Stomach smooth muscle (tissue), 2 donors: ENCODE results near the gene SHC3.

Experiments used
- H3K27ac ChIP-seq: one replicate; pipeline ENCODE4 v1.7.0; 2013; ENCODE audit warnings: mild to moderate bottlenecking, low read length, inconsistent platforms
- H3K27me3 ChIP-seq, 2 donors: one replicate each; pipeline ENCODE4 v1.7.0; 2013; ENCODE audit warnings: low read length in 2 of 2; ENCODE audit not compliant: insufficient read depth in 2 of 2, control insufficient read depth in 1 of 2
- H3K36me3 ChIP-seq, 2 donors: one replicate each; pipeline ENCODE4 v1.7.0; 2013; ENCODE audit warnings: low read length in 2 of 2; ENCODE audit not compliant: control insufficient read depth in 2 of 2, insufficient read depth in 2 of 2
- H3K4me1 ChIP-seq: one replicate; pipeline ENCODE4 v1.7.0; 2013; ENCODE audit warnings: low read length; ENCODE audit not compliant: control insufficient read depth, insufficient read depth
- H3K4me3 ChIP-seq, 2 donors: one replicate each; pipeline ENCODE4 v1.7.0; 2013; ENCODE audit warnings: low read length in 2 of 2
- H3K9ac ChIP-seq, 2 donors: one replicate each; pipeline ENCODE4 v1.7.0; 2013; ENCODE audit warnings: low read length in 2 of 2, mild to moderate bottlenecking in 1 of 2
- H3K9me3 ChIP-seq, 2 donors: one replicate each; pipeline ENCODE4 v1.7.0; 2013; ENCODE audit warnings: low read length in 2 of 2; ENCODE audit not compliant: control insufficient read depth in 2 of 2
- donor health status: healthy.
- donor health status: Pancreatic carcinoma.

The SHC3 gene

GRCh38 chr9:88993871-88994460, 184.7 kb downstream of the SHC3 start:
- Histone ChIP-seq H3K4me1 (peaks cover 69% of the 10 kb centered on the region), H3K27ac (peak overlapping the region; percentile 67), H3K9me3 (no peaks in the 10 kb centered on the region), H3K27me3 (no peaks in the 10 kb centered on the region), H3K36me3 (peaks cover 0 to 4% of the 10 kb centered on the region in 2 donors), H3K4me3 (peak overlapping the region; percentile 91 to 98), H3K9ac (peak overlapping the region; percentile 2 to 78)

- Histone ChIP-seq H3K4me1 (peaks cover 63% of the 10 kb centered on the region), H3K27ac (peak overlapping the region; percentile 67), H3K4me3 (peak overlapping the region; percentile 91 to 98), H3K9me3 (no peaks in the 10 kb centered on the region), H3K9ac (peak overlapping the region; percentile 2 to 78), H3K27me3 (no peaks in the 10 kb centered on the region), H3K36me3 (peaks cover 0 to 4% of the 10 kb centered on the region in 2 donors)
These were observed 185.3 kb downstream of the SHC3 start for GRCh38 chr9:88993327-88993726.

GRCh38 chr9:88992556-88992955, 186.1 kb downstream of the SHC3 start:
- H3K27me3 ChIP-seq, result no peaks in the 10 kb centered on the region
- peak overlapping the region; percentile 71 for H3K27ac ChIP-seq
- H3K9ac ChIP-seq, result peak overlapping the region; percentile 78 to 88
- peaks cover 57% of the 10 kb centered on the region for H3K4me1 ChIP-seq
- H3K36me3 ChIP-seq, result peaks cover 0 to 4% of the 10 kb centered on the region in 2 donors
- H3K4me3 ChIP-seq, result peak overlapping the region; percentile 91 to 98
- no peaks in the 10 kb centered on the region for H3K9me3 ChIP-seq

- Histone ChIP-seq H3K4me1 (peaks cover 45% of the 10 kb centered on the region), H3K9ac (peak within 1 kb of the TSS; percentile 78 to 88), H3K27ac (peak within 1 kb of the TSS; percentile 71), H3K4me3 (peak within 1 kb of the TSS; percentile 91 to 98), H3K27me3 (no peaks in the 10 kb centered on the region), H3K36me3 (peaks cover 0 to 3% of the 10 kb centered on the region in 2 donors), H3K9me3 (no peaks in the 10 kb centered on the region)
These were observed 187.3 kb downstream of the SHC3 start, which contains the start of gene S1PR3 for GRCh38 chr9:88991066-88992034. TSS of gene S1PR3 (plus strand) at chr9:88991468. CDS start at chr9:89001201, 9,733 bp downstream.

GRCh38 chr9:88990729-88991065, 187.9 kb downstream of the SHC3 start:
- H3K36me3 ChIP-seq, result no peaks in the 10 kb centered on the region
- no peaks in the 10 kb centered on the region for H3K9me3 ChIP-seq
- peak overlapping the region; percentile 67 for H3K27ac ChIP-seq
- H3K4me1 ChIP-seq, result peaks cover 38% of the 10 kb centered on the region
- H3K4me3 ChIP-seq, result peak overlapping the region; percentile 71 to 91
- peak overlapping the region; percentile 47 to 70 for H3K9ac ChIP-seq
- no peaks in the 10 kb centered on the region for H3K27me3 ChIP-seq

- peak overlapping the region; percentile 71 to 91 for H3K4me3 ChIP-seq
- peaks cover 33% of the 10 kb centered on the region for H3K4me1 ChIP-seq
- H3K9ac ChIP-seq, result peak overlapping the region in 1 of 2 donors; percentile 27
- H3K9me3 ChIP-seq, result no peaks in the 10 kb centered on the region
- no peaks in the 10 kb centered on the region for H3K36me3 ChIP-seq
- no peaks in the 10 kb centered on the region for H3K27me3 ChIP-seq
- peak overlapping the region; percentile 67 for H3K27ac ChIP-seq
These were observed 188.4 kb downstream of the SHC3 start for GRCh38 chr9:88990041-88990728.

- Histone ChIP-seq H3K27ac (peak overlapping the region; percentile 67), H3K9me3 (no peaks in the 10 kb centered on the region), H3K4me1 (peaks cover 26% of the 10 kb centered on the region), H3K9ac (peak overlapping the region in 1 of 2 donors; percentile 27), H3K4me3 (no peak overlapping the region), H3K27me3 (no peaks in the 10 kb centered on the region), H3K36me3 (no peaks in the 10 kb centered on the region)
These were observed 189.6 kb downstream of the SHC3 start for GRCh38 chr9:88988796-88989641.

- H3K36me3 ChIP-seq, result no peaks in the 10 kb centered on the region
- no peaks in the 10 kb centered on the region for H3K9me3 ChIP-seq
- H3K4me3 ChIP-seq, result no peak overlapping the region
- H3K27ac ChIP-seq, result no peak overlapping the region
- H3K9ac ChIP-seq, result no peak overlapping the region
- no peaks in the 10 kb centered on the region for H3K27me3 ChIP-seq
- peaks cover 22% of the 10 kb centered on the region for H3K4me1 ChIP-seq
These were observed 191.0 kb downstream of the SHC3 start for GRCh38 chr9:88987661-88988060.

GRCh38 chr9:88986776-88987175, 191.8 kb downstream of the SHC3 start:
- H3K36me3 ChIP-seq, result no peaks in the 10 kb centered on the region

GRCh38 chr9:88985616-88986015, 193.0 kb downstream of the SHC3 start:
- no peak overlapping the region for H3K9ac ChIP-seq
- H3K4me1 ChIP-seq, result peaks cover 14% of the 10 kb centered on the region
- no peaks in the 10 kb centered on the region for H3K9me3 ChIP-seq
- no peaks in the 10 kb centered on the region for H3K36me3 ChIP-seq
- no peak overlapping the region for H3K27ac ChIP-seq
- H3K4me3 ChIP-seq, result no peak overlapping the region
- H3K27me3 ChIP-seq, result no peaks in the 10 kb centered on the region

More at GRCh38 chr9:88986776-88987175, 191.8 kb downstream of the SHC3 start:
- Histone ChIP-seq H3K4me3 (no peak overlapping the region), H3K27me3 (no peaks in the 10 kb centered on the region), H3K9ac (no peak overlapping the region), H3K27ac (no peak overlapping the region), H3K9me3 (no peaks in the 10 kb centered on the region), H3K4me1 (peaks cover 17% of the 10 kb centered on the region)
